D341Med (cell line): ENCODE measurements around the gene PARVG.

Source experiments
- DNase-seq: peaks from one replicate; pipeline ENCODE4 v3.0.0; 2012; ENCODE audit warnings: low spot score

Gene PARVG

DNA sequence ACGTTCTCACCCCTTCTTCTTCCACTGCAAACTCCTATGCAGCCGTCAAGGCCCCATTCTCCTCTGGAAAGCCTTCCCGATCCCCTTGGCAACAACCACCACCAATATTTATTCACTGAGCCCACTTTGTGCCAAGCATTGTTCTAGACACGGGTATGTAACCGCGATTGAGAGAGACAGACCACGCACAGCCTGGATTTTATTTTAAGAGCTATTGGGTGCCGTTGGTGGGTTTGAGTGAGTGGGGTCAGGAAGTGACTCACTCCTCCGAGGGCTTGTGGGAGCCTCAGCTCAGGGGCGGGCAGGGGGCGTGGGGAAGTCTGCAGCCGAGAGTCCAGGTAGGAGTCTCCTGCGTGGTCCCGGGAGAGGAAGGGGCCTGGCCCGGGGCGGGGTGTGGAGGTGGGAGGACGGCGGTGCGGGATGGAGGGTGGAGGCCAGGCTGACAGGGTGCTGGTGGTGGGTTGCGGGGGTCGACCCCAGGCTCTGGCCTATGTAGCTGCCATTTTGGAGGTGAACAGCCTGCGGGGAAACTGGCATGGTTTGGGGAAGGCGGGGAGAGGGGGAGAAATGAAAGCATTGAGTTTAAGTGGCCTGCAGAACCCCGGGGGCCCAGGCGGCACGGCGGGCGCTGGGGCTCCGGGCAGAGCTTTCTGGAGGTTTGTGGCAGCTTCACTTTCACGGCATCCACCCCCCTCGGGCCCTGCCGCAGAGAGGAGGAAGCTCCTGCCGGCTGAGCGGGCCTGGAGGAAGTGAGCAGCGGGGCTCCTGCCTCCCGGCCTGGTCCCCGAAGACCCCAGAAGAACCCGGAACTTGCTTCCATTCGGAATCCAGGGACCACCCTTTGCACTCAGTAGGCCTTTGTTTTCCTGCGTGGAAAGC, 547 bp downstream of the PARVG start:
- DNase-seq, result no peak

DNA sequence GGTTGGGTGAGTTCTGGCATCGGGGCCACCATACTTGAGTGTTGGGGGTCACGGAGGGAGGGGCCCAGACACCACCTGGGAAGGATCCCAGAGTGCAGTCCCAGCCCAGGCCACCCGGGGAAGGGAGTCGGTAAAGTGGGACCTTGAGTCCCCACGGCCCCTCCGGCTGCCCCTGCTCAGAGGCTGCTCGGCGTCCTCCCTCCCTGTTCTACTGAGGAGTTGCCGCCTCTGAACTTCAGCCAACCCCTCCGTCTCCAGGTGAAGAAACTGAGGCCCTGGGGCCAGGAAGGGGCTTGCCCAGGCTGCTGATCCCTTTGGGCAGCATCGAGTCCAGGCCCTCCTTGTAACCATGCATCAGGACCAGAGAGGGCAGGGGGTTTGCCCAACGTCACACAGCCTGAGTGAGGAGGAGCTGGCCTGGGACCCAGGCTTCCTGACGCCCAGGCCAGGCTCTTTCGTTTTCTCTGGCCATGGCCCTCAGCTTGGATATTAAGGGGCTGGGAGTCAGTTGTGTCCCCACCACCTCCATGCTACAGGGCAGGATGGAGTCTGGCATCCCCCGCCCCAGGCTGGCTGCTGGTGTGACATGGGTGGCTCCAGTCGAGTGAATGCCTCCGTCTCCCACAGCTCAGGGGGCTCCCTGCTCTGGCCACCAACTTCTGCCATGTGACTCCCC, 1.3 kb downstream of the PARVG start:
- no peak for DNase-seq

DNA sequence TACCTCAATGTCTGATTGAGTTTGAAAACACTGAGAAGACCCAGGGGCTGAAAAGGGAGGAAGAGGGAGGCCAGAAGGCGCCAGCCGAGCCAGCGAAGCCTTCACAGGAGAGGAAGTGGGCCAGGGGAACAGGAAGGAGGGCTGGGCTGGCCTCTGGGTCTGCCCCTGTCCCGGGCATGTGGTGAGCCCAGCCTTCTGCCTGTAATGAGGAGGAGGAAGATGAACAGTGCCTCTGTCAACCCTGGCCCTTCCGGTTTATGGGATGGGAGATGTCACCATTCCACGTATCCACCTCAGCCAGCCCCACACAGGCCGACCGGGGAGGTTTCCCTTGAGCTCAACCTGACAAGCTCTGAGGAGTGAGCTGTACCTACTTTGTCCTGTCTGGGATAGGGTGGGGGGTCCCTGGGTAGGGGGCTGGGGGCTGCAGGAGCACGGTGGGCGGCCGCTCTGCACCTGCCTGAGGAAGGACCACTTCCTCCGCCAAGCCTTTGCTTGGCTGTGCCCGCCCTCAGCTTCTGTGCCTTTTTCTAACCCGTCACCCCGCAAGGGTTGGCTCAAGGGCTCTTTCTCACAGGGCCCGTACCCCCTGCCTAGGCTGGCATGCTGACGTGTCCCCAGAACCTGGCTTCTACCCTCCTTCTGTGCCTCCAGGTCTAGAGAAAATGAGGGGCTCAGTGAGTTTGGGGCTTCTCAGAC, 2.0 kb downstream of the PARVG start:
- no peak for DNase-seq

DNA sequence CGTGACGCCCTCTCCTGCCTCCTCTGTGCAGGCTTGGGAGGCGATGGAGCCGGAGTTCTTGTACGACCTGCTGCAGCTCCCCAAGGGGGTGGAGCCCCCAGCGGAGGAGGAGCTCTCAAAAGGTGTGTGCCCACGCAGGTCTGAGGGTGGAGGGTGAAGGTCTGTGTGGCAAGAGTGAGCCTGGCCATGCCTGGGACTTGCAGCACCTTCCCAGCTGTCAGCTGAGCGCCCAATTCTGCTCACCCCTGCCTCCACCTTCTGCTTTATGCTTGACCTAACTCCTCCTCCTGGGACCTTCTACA, 2.5 kb downstream of the PARVG start:
- DNase-seq, result no peak

DNA sequence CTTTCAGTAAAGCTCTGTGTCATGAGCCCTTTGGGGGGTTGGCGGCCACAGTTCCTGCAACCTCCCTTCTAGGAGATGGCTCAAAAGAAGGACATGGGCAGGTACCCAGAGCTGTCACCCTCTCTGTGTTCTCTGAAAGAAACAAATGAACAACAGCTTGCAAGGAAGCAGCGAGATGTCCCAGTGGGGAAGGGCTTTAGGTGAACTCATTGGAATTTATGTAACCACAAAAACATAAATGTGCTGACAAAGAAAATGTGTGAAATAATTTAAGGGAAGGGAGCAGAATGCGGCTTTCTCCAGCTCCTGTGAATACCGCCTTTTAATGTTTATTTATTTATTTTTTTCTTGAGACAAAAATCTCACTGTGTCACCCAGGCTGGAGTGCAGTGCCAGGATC, 3.3 kb downstream of the PARVG start:
- no peak for DNase-seq

DNA sequence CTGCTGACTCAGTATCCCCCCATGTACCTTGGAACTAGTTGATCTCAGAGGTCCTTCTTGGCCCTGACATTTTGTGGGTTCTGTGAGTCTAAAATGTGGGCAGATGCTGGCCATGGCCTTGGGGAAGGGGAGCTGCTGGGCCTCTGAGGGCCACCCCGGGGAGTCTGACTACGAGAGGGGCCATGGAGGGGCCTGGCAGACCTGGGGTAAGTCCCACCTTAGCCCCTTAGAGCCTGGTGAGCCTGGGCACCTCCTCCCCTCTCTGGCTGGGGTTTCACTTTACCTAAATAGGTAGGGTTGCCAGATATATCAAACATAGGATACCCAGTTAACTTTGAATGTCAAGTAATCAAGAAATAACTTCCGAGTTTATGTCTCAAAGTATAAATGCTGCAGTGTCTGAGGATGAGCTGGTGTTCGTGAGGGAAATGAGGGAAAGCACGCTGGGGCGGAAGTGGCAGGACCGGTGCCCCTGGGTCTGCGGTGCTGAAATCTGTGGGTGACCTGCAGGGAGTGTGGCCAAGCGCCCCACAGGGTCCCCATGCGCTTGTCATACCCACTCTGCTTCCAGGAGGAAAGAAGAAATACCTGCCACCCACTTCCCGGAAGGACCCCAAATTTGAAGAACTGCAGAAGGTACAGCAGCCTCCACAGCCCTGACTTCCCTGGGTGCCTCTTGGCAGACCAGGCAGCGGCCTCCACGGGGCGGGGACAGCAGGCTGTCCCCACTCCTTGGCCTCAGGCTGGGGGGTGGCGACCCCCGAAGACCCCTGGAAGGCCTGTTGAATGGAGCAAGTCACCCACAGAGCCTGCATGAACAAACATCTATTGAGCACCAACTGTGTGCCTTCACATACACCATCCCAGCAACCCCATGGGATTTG, 4.8 kb downstream of the PARVG start:
- no peak for DNase-seq

DNA sequence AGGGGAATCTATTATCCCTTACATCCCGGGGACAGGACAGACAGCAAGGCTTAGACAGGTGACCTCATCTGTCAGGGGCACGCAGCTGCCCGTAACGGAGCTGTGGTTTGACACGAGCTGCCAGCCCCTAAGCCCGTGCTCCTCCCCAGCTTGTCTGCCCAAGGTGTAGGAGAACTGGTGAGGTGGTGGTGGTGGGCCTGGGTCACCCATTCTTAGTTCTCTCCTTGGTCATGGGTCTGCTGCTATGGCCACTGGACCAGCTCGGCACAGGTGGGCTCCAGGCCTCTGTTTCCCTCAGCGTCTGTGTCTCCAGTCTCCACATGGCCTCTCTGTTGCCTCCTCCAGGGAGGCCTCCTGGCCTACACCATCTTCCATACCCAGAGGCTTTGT, 5.4 kb downstream of the PARVG start:
- DNase-seq, result no peak

DNA sequence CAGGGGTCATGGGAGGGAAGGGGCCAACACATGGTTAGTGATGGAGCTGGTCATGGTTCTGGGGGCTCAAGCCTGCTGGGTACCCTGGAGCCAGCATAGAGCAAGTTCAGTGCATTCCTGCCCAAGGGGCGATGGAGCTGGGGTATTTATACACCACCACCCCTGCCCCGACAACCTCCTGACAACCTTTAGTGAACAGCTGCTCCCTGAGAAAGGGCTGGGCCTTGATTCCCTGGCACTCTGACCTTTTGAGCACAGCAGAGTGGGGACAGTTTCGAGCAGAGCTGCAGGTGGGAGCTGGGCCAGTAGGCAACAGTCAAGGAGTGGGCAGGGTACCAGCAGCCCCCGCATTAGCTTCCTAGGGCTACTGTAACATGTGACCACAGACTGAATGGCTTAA, 6.0 kb downstream of the PARVG start:
- DNase-seq, result no peak

DNA sequence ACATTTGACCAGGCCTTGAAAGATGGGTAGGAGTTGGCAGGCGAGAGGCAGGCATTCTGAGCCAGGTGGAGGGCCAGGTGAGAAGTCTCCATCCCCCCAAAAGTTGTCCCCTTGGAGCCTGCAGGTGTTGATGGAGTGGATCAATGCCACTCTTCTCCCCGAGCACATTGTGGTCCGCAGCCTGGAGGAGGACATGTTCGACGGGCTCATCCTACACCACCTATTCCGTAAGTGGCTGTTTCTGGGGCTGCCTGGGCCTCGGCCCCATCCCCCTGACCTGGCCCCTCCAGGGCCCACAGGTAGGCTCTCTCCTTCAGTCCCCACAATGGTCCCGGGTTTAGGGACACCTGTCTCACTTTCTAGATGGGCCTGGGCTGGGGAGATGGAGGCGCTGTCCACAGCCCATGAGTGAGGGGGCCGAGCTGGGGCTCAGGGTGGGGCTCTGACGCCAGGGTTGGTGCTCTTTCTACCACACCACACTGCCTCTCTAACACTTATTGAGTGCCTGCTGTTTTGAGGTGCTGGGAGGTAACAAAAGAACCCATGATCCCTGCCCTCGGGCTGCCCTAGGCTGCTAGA, 7.0 kb downstream of the PARVG start:
- DNase-seq, result no peak

DNA sequence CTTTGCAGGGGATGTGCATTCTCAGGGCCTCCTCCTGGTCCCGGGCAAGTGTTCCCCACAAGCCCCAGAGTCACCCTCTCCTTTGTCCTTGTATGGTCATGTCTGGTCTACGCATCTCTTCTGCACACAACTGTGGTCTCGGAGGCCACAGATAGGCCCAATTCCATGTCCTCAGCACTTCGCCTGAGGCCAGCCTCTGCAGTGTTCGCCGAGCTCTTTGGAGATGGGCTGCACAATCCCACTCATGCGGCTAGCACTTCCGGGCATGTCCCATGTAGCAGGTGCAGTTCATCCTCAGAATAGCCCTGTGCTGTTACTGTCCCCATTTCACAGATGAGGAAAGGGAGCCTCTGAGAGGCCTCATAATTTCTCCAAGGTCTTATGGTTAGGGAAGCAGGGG, 7.6 kb downstream of the PARVG start:
- DNase-seq, result no peak

DNA sequence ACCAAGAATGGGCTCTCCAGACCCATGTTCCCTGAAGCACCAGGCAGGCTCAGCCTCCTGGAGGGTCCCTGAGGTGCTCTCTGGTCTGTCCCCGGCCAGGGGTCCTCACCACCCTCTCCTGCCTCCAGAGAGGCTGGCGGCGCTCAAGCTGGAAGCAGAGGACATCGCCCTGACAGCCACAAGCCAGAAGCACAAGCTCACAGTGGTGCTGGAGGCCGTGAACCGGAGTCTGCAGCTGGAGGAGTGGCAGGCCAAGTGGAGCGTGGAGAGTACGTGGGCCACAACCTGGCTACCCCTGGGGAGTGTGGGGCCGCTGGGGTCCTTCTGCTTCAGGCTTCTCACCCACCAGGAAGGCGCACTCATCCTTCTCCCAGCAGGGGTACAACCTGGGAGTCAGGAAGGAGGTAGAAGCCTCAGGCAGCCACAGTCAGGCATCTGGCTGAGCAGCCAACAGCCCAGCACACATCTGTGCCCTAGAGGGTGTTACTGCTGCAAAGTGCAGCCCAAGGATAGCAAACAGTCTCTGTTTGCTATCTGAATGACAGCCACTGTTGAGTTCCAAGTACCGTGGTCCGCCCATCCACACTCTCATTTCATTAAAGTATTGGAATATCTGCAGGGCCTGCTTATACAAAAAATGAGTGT, 8.4 kb downstream of the PARVG start:
- no peak for DNase-seq

DNA sequence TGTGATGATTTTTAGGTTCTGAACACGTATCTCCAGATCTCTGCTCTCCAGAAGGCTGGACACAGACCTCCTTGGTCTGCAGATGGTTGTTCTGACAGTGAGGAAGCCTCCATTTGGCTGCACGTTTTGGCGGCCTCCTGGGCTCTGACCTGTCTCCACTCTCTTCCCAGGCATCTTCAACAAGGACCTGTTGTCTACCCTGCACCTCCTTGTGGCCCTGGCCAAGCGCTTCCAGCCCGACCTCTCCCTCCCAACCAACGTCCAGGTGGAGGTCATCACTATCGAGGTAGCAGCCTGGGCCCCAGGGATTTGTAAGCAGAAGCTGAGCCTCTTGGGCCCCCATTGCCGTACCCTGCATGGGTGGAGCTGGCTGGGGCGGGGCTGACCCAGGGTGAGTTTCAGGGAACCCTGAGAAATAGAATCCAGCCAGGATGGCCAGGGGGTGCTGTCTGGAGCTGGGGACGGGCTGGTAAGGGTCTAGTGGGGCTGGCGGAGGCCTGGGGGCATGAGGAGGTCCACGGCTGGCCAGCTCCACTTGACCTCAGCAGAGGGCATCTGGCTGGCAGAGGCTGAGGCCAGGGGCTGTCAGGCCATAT, 9.8 kb downstream of the PARVG start:
- no peak for DNase-seq

DNA sequence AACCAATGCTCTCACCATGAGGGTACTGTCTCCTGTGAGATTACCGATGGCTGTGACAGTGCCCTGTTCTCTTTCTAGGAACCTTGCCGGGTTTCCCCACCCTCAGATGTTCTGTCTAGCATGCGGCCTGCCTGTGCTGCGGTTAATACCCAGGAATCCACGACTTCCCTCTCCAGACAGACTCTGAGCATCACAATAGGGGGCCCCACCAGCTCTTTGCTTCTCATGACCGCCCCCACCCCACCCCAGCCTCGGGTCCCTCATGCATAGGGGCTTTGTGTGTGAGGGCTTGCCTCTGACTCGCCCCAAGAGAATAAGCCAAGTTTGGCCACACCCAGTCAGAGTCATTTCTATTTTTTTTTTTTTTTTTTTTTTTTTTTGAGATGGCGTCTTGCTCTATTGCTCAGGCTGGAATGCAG, 10.3 kb downstream of the PARVG start:
- no peak for DNase-seq

DNA sequence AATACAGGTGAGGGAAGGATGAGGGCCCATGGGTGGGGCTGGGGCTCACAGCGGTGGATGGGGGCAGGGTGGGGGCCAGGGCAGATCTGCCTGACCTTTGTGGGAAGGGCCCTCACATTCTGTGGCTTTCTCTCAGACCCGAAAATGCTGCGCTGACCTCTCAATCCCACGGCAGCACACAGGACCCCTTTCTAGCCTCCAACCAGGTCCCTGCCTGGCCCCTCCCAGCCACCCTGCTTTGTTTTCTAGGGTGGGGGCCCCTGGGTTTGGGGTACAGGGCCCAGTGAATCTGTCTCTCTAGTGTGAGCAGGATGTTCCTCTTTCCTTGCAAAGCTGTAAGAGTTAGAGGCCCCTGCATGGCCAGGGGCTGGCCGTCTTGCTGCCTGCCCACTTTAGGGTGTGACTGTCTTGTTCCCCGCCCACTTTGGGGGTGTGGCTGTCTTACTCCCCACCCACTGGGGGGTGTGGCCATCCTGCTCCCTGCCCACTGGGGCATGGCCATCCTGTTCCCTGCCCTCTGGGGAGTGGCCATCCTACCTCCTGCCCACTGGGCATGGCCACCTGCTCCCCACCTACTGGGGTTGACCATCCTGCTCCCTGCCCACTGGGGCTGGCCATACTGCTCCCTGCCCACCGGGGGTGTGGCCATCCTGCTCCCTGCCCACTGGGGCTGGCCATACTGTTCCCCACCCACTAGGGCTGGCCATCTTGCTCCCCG, 11.5 kb downstream of the PARVG start:
- DNase-seq, result no peak

DNA sequence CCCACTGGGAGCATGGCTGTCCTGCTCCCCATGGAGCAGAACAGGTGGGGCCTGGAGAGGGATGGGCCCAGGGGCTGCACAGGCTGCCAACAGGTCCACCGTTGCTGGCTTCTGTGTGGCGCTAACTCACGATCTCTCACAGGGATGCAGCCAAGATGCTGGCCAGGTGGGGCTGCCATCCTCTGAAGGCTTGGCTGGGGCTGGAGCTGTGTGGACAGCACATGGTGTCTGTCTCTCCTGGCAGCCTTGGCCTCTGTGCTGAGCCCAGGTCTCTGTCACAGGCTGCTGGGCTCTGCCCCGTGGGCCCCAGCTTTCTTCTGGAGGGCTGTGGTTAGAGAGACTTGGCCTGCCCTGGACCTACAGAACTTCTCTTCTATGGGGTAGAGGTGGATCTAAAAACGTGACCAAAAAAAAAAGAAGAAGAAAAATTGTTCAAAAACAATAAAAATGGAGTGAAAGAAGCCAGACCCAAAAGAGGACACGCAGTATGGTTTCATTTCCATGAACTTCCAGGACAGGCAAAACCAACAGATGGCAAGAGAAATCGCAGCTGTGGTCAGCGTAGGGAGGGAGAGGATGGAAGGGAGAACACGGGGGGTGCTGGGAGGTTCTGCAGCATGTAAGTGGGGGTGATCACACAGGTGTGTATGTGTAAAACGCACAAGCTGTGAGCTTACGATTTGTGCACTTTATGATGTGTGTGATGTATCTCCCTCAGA, 12.2 kb downstream of the PARVG start:
- no peak for DNase-seq

DNA sequence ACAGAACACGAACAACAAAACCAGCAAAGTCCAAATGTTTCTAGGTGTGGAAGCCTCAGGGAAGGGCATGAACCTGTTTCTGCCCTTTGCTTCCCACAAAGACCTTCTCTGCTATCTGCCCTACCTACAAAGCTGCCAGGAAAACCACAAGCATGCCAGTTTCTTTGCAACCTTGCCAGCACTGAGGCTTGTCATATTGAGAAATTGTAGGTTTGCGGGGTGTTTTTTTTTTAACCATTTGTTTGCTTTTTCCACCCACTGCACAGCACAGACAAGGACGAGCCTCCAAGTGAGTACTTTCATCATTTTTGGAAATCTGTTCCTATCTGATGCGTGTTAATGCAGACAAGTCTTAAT, 12.8 kb downstream of the PARVG start:
- no peak for DNase-seq

DNA sequence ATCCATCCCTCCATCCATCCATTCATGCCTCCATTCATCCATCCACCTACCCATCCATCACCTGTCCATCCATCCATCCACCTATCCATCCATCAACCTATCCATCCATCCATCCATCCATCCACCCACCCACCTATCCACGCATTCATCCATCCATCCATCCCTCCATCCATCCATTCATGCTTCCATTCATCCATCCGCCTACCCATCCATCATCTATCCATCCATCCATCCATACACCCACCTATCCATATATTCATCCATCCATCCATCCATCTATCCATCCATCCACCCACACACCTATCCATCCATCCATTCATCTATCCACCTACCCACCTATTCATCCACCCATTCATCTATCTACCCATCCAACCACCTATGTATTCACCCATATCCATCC, 13.8 kb downstream of the PARVG start:
- DNase-seq, result no peak

DNA sequence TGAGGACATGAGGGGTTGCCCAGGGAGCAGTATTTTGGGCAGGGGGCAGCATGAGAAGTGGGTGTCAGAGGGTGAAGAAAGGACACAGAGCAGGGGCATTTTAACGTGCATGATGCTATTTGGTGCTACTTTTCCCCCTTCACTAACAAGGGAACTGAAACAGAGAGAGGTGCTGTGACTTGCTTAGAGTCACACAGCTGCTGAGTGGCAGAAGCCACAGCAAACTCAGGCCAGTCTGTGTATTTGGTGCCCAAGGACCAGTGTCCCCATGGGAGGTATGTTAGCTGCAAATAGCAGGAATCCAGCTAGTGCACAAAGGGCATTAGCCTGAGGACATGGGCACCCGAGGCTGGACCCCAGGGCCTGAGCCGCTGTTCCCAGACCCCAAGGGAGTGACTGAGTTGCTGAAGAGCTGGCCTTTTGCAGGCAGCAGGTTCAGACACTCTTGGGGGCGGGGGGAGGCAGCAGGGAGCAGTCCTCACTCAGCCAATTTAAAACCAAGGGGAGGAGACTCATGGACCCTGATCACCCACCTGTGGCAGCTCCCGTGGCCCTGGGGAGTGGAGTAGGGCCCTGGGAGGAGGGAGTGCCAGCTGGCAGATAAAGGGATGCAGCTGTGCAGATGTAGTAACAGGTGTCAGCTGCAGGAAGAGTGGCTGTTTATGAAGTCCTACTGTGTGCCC, 14.6 kb downstream of the PARVG start:
- no peak for DNase-seq

DNA sequence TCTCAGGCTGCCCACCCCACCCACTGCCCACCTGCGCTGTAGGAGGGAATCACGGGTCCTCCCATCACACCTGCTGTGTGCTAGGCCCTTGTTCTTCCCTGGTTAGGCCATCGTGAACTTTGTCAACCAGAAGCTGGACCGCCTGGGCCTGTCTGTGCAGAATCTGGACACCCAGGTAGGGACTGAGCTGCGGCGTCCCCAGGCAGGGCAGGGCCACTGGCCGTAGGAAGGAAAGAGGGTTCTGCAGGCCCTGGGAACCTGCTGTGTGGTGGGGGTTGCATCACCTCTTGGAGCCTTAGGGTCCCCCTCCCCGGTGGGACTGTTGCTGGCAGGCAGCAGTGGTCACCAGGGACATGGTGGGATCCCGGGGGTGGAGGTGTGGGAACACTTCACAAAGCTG, 15.5 kb downstream of the PARVG start:
- DNase-seq, result no peak
